WI38 (cell line): ENCODE data around the gene VEPH1.

ENCODE experiments used
- H3K4me3 ChIP-seq: 2 replicates; pipeline ENCODE4 v1.5.1; 2011; ENCODE audit warnings: low read depth, mild to moderate bottlenecking, control low read depth, low read length
- CTCF ChIP-seq: IDR thresholded peaks from 2 replicates; pipeline ENCODE4 v1.5.1; 2012; ENCODE audit warnings: low read depth, mild to moderate bottlenecking, control low read depth, low read length

VEPH1 gene

GRCh38 chr3:157495846-157496245, 7.4 kb downstream of the VEPH1 start:
- no peak overlapping the region for H3K4me3 ChIP-seq
- no peak for TF ChIP-seq CTCF

DNA sequence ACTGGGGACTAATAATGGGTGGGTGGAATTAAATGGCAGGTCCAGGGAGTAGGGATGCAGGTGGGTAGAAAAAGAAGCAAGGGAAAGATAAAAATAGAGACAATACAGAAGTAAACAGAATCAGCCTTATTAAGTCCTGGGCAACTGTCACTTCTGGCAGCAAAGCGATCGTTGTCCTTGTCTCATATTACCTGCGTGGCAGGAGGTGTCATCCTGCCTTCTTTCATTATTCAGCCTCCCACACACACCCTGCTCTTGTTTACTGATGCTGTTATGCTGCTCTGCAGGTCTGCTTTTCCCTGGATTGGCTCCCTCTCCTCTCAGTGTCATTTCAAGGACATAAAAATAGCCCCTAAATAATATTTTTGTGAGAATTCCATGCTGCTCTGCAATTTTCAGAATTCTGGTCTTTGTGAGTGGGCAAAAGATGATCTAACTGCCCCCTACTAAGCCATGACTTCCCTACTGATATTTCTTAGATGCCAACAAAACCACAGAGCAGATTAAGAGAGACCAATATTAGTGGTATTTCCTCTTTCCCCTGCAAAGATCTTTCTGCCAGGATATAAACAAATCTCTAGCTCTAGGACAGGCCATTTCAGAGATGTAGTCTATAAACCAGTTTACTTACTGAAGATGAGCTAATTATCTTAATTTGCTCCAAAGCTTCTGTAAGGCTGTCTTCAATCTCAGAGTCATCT, 8.5 kb downstream of the VEPH1 start:
- TF ChIP-seq CTCF: no peak
- no peak overlapping the region for H3K4me3 ChIP-seq

- peak; percentile 38; the same call in 1 of the 2 replicates for TF ChIP-seq CTCF
- no peak overlapping the region for H3K4me3 ChIP-seq
Observed at GRCh38 chr3:157493627-157494550, 9.3 kb downstream of the VEPH1 start.

- TF ChIP-seq CTCF: no peak
- no peak overlapping the region for H3K4me3 ChIP-seq
Observed at GRCh38 chr3:157491136-157491535, 12.1 kb downstream of the VEPH1 start.

GRCh38 chr3:157488144-157488543, 15.1 kb downstream of the VEPH1 start:
- no peak for TF ChIP-seq CTCF
- no peak overlapping the region for H3K4me3 ChIP-seq

- TF ChIP-seq CTCF: no peak
- H3K4me3 ChIP-seq: no peak overlapping the region
Observed at GRCh38 chr3:157487339-157487738, 15.9 kb downstream of the VEPH1 start.
